Spleen (tissue), 11 donors: ENCODE results near the gene CYP11A1. TPM values are rescaled to one million over a fixed set of nuclear protein-coding genes. Genes with fewer than 3 reads are reported as not detected.

Experiments used
- DNase-seq: peaks from one replicate; pipeline ENCODE4 v3.0.0-alpha.2; 2020
- H3K27ac ChIP-seq, 8 donors: fragments of 200-600 bp; sonication (generic) in 7 of 8; 1 replicate in 4 of 8; 2 replicates in 4 of 8; pipeline versions ENCODE4 v1.5.0 to v1.8.0; 2016 to 2021; ENCODE audit warnings: inconsistent platforms in 4 of 8, mild to moderate bottlenecking in 4 of 8, moderate library complexity in 1 of 8
- H3K27me3 ChIP-seq, 7 donors: fragments of 200-600 bp; sonication (generic) in 6 of 7; replicated peaks in 1 of 7; 1 replicate in 4 of 7; 2 replicates in 3 of 7; pipeline versions ENCODE4 v1.5.0 to v1.8.0; 2016 to 2021; ENCODE audit warnings: inconsistent platforms in 3 of 7, mild to moderate bottlenecking in 1 of 7
- H3K36me3 ChIP-seq, 6 donors: fragments of 200-600 bp; sonication (generic) in 5 of 6; 1 replicate in 4 of 6; 2 replicates in 2 of 6; pipeline versions ENCODE4 v1.5.0 to v1.8.0; 2016 to 2021; ENCODE audit warnings: inconsistent platforms in 2 of 6
- H3K4me1 ChIP-seq, 6 donors: fragments of 200-600 bp; sonication (generic) in 5 of 6; 1 replicate in 3 of 6; 2 replicates in 3 of 6; pipeline versions ENCODE4 v1.5.0 to v1.8.0; 2016 to 2021; ENCODE audit warnings: inconsistent platforms in 3 of 6
- H3K4me3 ChIP-seq, 8 donors: fragments of 200-600 bp; sonication (generic) in 7 of 8; 1 replicate in 4 of 8; 2 replicates in 4 of 8; pipeline versions ENCODE4 v1.5.0 to v1.8.0; 2016 to 2021; ENCODE audit warnings: inconsistent platforms in 4 of 8, mild to moderate bottlenecking in 4 of 8, moderate library complexity in 2 of 8
- H3K9me3 ChIP-seq, 8 donors: fragments of 200-600 bp; sonication (generic) in 7 of 8; 1 replicate in 4 of 8; 2 replicates in 4 of 8; pipeline versions ENCODE4 v1.5.0 to v1.8.0; 2016 to 2021; ENCODE audit warnings: inconsistent platforms in 4 of 8
- CTCF ChIP-seq, 11 experiments: fragments of 200-600 bp in 7 of 11; fragments of 450-650 bp in 4 of 11; sonication (generic) in 4 of 11; IDR thresholded peaks in 8 of 11; conservative IDR thresholded peaks in 3 of 11; 1 replicate in 7 of 11; 2 replicates in 4 of 11; pipeline versions ENCODE4 v1.4.0 to v1.8.0; 2016 to 2021; ENCODE audit warnings: antibody characterized with exemption in 11 of 11, inconsistent platforms in 4 of 11, mild to moderate bottlenecking in 1 of 11
- POLR2A ChIP-seq, 3 donors: fragments of 450-650 bp; IDR thresholded peaks; one replicate each; pipeline ENCODE4 v1.5.1; 2017; ENCODE audit warnings: antibody characterized with exemption in 3 of 3, mild to moderate bottlenecking in 1 of 3
- POLR2AphosphoS5 ChIP-seq, 3 donors: sonication (generic); formaldehyde crosslinking; IDR thresholded peaks; one replicate each; pipeline ENCODE4 v1.5.1; 2017; ENCODE audit warnings: antibody characterized with exemption in 3 of 3
- WGBS, 5 donors: extraction: QIAGEN DNeasy Blood & Tissue Kit in 3 of 5; methylation state at CpG; one replicate each; pipeline versions ENCODE4 v1.1.5 to v1.1.7; 2013 to 2018; 5-methylcytosine and 5-hydroxymethylcytosine counted together
- intact Hi-C: fragments of 100-400 bp; cut with DNase I; formaldehyde crosslinking; loops from one replicate; pipeline ENCODE4 v1.15.0; 2023; ENCODE audit warnings: low total_unique reads
- polyA plus RNA-seq, 3 donors: library from polyadenylated mRNA; stranded (reverse); fragments of 200-250 nt; gene quantifications; one replicate each; pipeline ENCODE4 v1.2.1, GENCODE V29; 2013
- total RNA-seq, 7 donors: library from RNA; depleted of rRNA in 3 of 7; stranded (reverse); fragments of >200 nt in 3 of 7; fragmentation: NEBNext Ultra II Directional in 4 of 7; extraction: Animal tissue kit (Norgen Biotek cat#: 25700) in 4 of 7; gene quantifications; one replicate each; pipeline versions ENCODE4 v1.1.0 to v1.2.1, GENCODE V29; 2016 to 2021
- donor health status: healthy with polysubstance abuse.
- donor health status: DM: no; HTN: no; CAD: no; lungs with moderate emphysema.
- donor health status: DM: no; HTN: no; CAD: no.
- donor health status: Bipolar disorder and iron deficiency.
- donor health status: healthy.
- donor health status: DM: no; HTN: no; CAD: no.
- donor health status: DM: yes; HTN: yes; CAD: no.

Gene CYP11A1
- total and polyA plus RNA-seq, 10 donors: 1.6 to 14.3 (median 4.9) TPM

- peaks cover 44 to 58% (median 50%) of the 10 kb centered on the region in 6 donors for H3K4me1 ChIP-seq
- peak; percentile 73 for DNase-seq
- no peak overlapping the region for H3K4me3 ChIP-seq
- H3K27me3 ChIP-seq: no peaks in the 10 kb centered on the region
- no peaks in the 10 kb centered on the region for H3K9me3 ChIP-seq
- no peaks in the 10 kb centered on the region for H3K36me3 ChIP-seq
- intact Hi-C loops: no loop called here
- TF ChIP-seq POLR2A (IDR thresholded peaks at IDR 0.05) (no peak), CTCF (IDR thresholded peaks at IDR 0.05 in 8 of 11, conservative IDR thresholded peaks at IDR 0.05 in 3 of 11) (no peak), POLR2AphosphoS5 (IDR thresholded peaks at IDR 0.05) (no peak)
- H3K27ac ChIP-seq: no peak overlapping the region
- 57 to 95% (median 94%) methylated on average over 3 to 5 of the region's 5 CpGs for WGBS, 5 donors
Observed at GRCh38 chr15:74381481-74381880, 14.0 kb upstream of the CYP11A1 start.

- Histone ChIP-seq H3K4me1 (peaks cover 41 to 54% (median 47%) of the 10 kb centered on the region in 6 donors), H3K27me3 (no peaks in the 10 kb centered on the region), H3K27ac (no peak overlapping the region), H3K4me3 (no peak overlapping the region), H3K9me3 (no peaks in the 10 kb centered on the region), H3K36me3 (no peaks in the 10 kb centered on the region)
- no peak for DNase-seq
- WGBS, 5 donors: 78 to 92% (median 84%) methylated on average over 2 of the region's 2 CpGs
- intact Hi-C loops: no loop called here
- TF ChIP-seq CTCF (IDR thresholded peaks at IDR 0.05 in 8 of 11, conservative IDR thresholded peaks at IDR 0.05 in 3 of 11) (no peak), POLR2AphosphoS5 (IDR thresholded peaks at IDR 0.05) (no peak), POLR2A (IDR thresholded peaks at IDR 0.05) (no peak)
Observed at GRCh38 chr15:74381190-74381453, 13.7 kb upstream of the CYP11A1 start.

GRCh38 chr15:74380361-74381189 lies 13.1 kb upstream of the CYP11A1 start:
- WGBS, 5 donors: 74 to 89% (median 78%) methylated on average over 12 of the region's 12 CpGs
- Histone ChIP-seq H3K27ac (no peak overlapping the region), H3K4me3 (no peak overlapping the region), H3K27me3 (no peaks in the 10 kb centered on the region), H3K9me3 (no peaks in the 10 kb centered on the region), H3K4me1 (peaks cover 35 to 49% (median 42%) of the 10 kb centered on the region in 6 donors), H3K36me3 (no peaks in the 10 kb centered on the region)
- no peak for TF ChIP-seq POLR2A (IDR thresholded peaks at IDR 0.05)
- peak; percentile 64 for DNase-seq
- intact Hi-C loops: no loop called here

GRCh38 chr15:74378848-74379247 lies 11.4 kb upstream of the CYP11A1 start:
- no peaks in the 10 kb centered on the region for H3K36me3 ChIP-seq
- 16 to 23% (median 17%) methylated on average over 9 of the region's 9 CpGs for WGBS, 5 donors
- intact Hi-C loops: loop anchor here (5.0 kb wide), 1 partner anchor 113 kb away; no protein-coding TSS in a partner anchor

More at GRCh38 chr15:74378848-74379247, 11.4 kb upstream of the CYP11A1 start:
- no peaks in the 10 kb centered on the region for H3K9me3 ChIP-seq
- no peak for TF ChIP-seq POLR2A (IDR thresholded peaks at IDR 0.05)
- no peak for TF ChIP-seq CTCF (IDR thresholded peaks at IDR 0.05 in 8 of 11, conservative IDR thresholded peaks at IDR 0.05 in 3 of 11)
- TF ChIP-seq POLR2AphosphoS5 (IDR thresholded peaks at IDR 0.05): peak in 1 of 3 donors; percentile 37
- H3K27me3 ChIP-seq: no peaks in the 10 kb centered on the region
- no peak overlapping the region for H3K27ac ChIP-seq
- DNase-seq: no peak
- peaks cover 28 to 49% (median 40%) of the 10 kb centered on the region in 6 donors for H3K4me1 ChIP-seq
- H3K4me3 ChIP-seq: no peak overlapping the region
